Middle frontal gyrus (tissue), 1 donor: ENCODE measurements around the gene ADORA3.

Experiments used
- DNase-seq: peaks from one replicate; pipeline ENCODE4 v3.0.0-alpha.2; 2015; ENCODE audit warnings: low spot score; ENCODE audit errors: extremely low spot score

ADORA3 gene

GRCh38 chr1:111507411-111508201 is 4.2 kb upstream of the ADORA3 start:
- no peak for DNase-seq

- DNase-seq, result no peak
Observed at GRCh38 chr1:111506561-111506960, 3.1 kb upstream of the ADORA3 start.

GRCh38 chr1:111505641-111506119 is 2.2 kb upstream of the ADORA3 start:
- no peak for DNase-seq

- no peak for DNase-seq
Observed at GRCh38 chr1:111504097-111504496, 664 bp upstream of the ADORA3 start.

GRCh38 chr1:111501645-111502044 is 1.8 kb downstream of the ADORA3 start:
- no peak for DNase-seq

GRCh38 chr1:111499026-111499785 is 4.2 kb downstream of the ADORA3 start:
- no peak for DNase-seq

GRCh38 chr1:111497592-111497991 is 5.8 kb downstream of the ADORA3 start:
- DNase-seq, result no peak

GRCh38 chr1:111496398-111496797 is 7.0 kb downstream of the ADORA3 start:
- no peak for DNase-seq

GRCh38 chr1:111491070-111491469 is 12.4 kb downstream of the ADORA3 start:
- no peak for DNase-seq

GRCh38 chr1:111490220-111490619 is 13.2 kb downstream of the ADORA3 start:
- no peak for DNase-seq

- DNase-seq, result no peak
Observed at GRCh38 chr1:111489604-111490003, 13.8 kb downstream of the ADORA3 start.

- no peak for DNase-seq
Observed at GRCh38 chr1:111488669-111489068, 14.8 kb downstream of the ADORA3 start.

- DNase-seq, result no peak
Observed at GRCh38 chr1:111487133-111487532, 16.3 kb downstream of the ADORA3 start.

GRCh38 chr1:111486431-111486830 is 17.0 kb downstream of the ADORA3 start:
- no peak for DNase-seq

- DNase-seq, result no peak
Observed at GRCh38 chr1:111484391-111485026, 18.9 kb downstream of the ADORA3 start.

- no peak for DNase-seq
Observed at GRCh38 chr1:111483876-111484275, 19.6 kb downstream of the ADORA3 start.

GRCh38 chr1:111483166-111483565 is 20.3 kb downstream of the ADORA3 start:
- no peak for DNase-seq

- peak; percentile 40 for DNase-seq
Observed at GRCh38 chr1:111481387-111482221, 21.8 kb downstream of the ADORA3 start.

GRCh38 chr1:111480674-111481073 is 22.8 kb downstream of the ADORA3 start:
- DNase-seq, result no peak

- DNase-seq, result no peak
Observed at GRCh38 chr1:111476761-111477309, 26.6 kb downstream of the ADORA3 start.

- DNase-seq, result no peak
Observed at GRCh38 chr1:111476214-111476613, 27.2 kb downstream of the ADORA3 start.
